ENCODE results near the gene NCAM1.

Gene NCAM1

GRCh38 chr11:112965656-112966055, 4.4 kb downstream of the NCAM1 start:
- no peaks in the 10 kb centered on the region for H3K27me3 ChIP-seq (ENCODE audit: insufficient read depth, low read depth, severe bottlenecking)
- no peak for DNase-seq
- no peaks in the 10 kb centered on the region for H3K9me3 ChIP-seq (ENCODE audit: severe bottlenecking)
- no peak overlapping the region for H3K4me3 ChIP-seq (ENCODE audit: low read depth, low read length)
- H3K36me3 ChIP-seq: no peaks in the 10 kb centered on the region
- TF ChIP-seq CTCF (IDR thresholded peaks at IDR 0.05; ENCODE audit: low read depth, low read length): no peak
- no peak overlapping the region for H3K27ac ChIP-seq

- H3K36me3 ChIP-seq: no peaks in the 10 kb centered on the region
- no peak overlapping the region for H3K4me3 ChIP-seq (ENCODE audit: low read depth, low read length)
- H3K27ac ChIP-seq: no peak overlapping the region
- H3K9me3 ChIP-seq (ENCODE audit: severe bottlenecking): no peaks in the 10 kb centered on the region
- no peak for TF ChIP-seq CTCF (IDR thresholded peaks at IDR 0.05; ENCODE audit: low read depth, low read length)
- DNase-seq: no peak
- no peaks in the 10 kb centered on the region for H3K27me3 ChIP-seq (ENCODE audit: insufficient read depth, low read depth, severe bottlenecking)
Observed at GRCh38 chr11:112966561-112966960, 5.3 kb downstream of the NCAM1 start.

GRCh38 chr11:112967082-112967481, 5.9 kb downstream of the NCAM1 start:
- no peak for TF ChIP-seq CTCF (IDR thresholded peaks at IDR 0.05; ENCODE audit: low read depth, low read length)
- DNase-seq: no peak
- Histone ChIP-seq H3K27me3 (ENCODE audit: insufficient read depth, low read depth, severe bottlenecking) (no peaks in the 10 kb centered on the region), H3K27ac (no peak overlapping the region), H3K4me3 (ENCODE audit: low read depth, low read length) (no peak overlapping the region), H3K36me3 (no peaks in the 10 kb centered on the region), H3K9me3 (ENCODE audit: severe bottlenecking) (no peaks in the 10 kb centered on the region)

GRCh38 chr11:112968941-112969713, 7.9 kb downstream of the NCAM1 start:
- no peaks in the 10 kb centered on the region for H3K36me3 ChIP-seq
- no peak overlapping the region for H3K4me3 ChIP-seq (ENCODE audit: low read depth, low read length)
- DNase-seq: no peak
- H3K9me3 ChIP-seq (ENCODE audit: severe bottlenecking): no peaks in the 10 kb centered on the region
- no peaks in the 10 kb centered on the region for H3K27me3 ChIP-seq (ENCODE audit: insufficient read depth, low read depth, severe bottlenecking)
- no peak for TF ChIP-seq CTCF (IDR thresholded peaks at IDR 0.05; ENCODE audit: low read depth, low read length)
- H3K27ac ChIP-seq: no peak overlapping the region

GRCh38 chr11:112971195-112971594, 10.0 kb downstream of the NCAM1 start:
- no peak overlapping the region for H3K4me3 ChIP-seq (ENCODE audit: low read depth, low read length)
- H3K27ac ChIP-seq: no peak overlapping the region
- H3K27me3 ChIP-seq (ENCODE audit: insufficient read depth, low read depth, severe bottlenecking): no peaks in the 10 kb centered on the region
- H3K36me3 ChIP-seq: no peaks in the 10 kb centered on the region
- TF ChIP-seq CTCF (IDR thresholded peaks at IDR 0.05; ENCODE audit: low read depth, low read length): no peak
- H3K9me3 ChIP-seq (ENCODE audit: severe bottlenecking): no peaks in the 10 kb centered on the region
- DNase-seq: no peak

- no peak for DNase-seq
- no peak for TF ChIP-seq CTCF (IDR thresholded peaks at IDR 0.05; ENCODE audit: low read depth, low read length)
Observed at GRCh38 chr11:112971827-112972226, 10.6 kb downstream of the NCAM1 start.

More at GRCh38 chr11:112971827-112972226, 10.6 kb downstream of the NCAM1 start:
- H3K27ac ChIP-seq: no peak overlapping the region
- H3K4me3 ChIP-seq (ENCODE audit: low read depth, low read length): no peak overlapping the region
- H3K9me3 ChIP-seq (ENCODE audit: severe bottlenecking): no peaks in the 10 kb centered on the region
- H3K27me3 ChIP-seq (ENCODE audit: insufficient read depth, low read depth, severe bottlenecking): no peaks in the 10 kb centered on the region
- no peaks in the 10 kb centered on the region for H3K36me3 ChIP-seq

Measured in WERI-Rb-1 (cell line).